Effector memory CD8-positive, alpha-beta T cell (primary cell): ENCODE results near the gene GRPEL2.

Experiments used
- ATAC-seq: fragments of 150-1000 bp; cut with Tn5 transposase; replicated peaks from 2 replicates; pipeline ENCODE4 v1.10.0; 2021; ENCODE audit warnings: mild to moderate bottlenecking, moderate library complexity
- DNase-seq, 3 experiments: peaks; one replicate each; pipeline ENCODE4 v3.0.0; 2021
- H3K27ac Mint-ChIP-seq, 2 donors: one replicate each; pipeline ENCODE4 v1.8.0; 2022; ENCODE audit warnings: mild to moderate bottlenecking in 2 of 2, mixed read lengths in 2 of 2, moderate library complexity in 2 of 2
- H3K27me3 Mint-ChIP-seq, 2 donors: one replicate each; pipeline ENCODE4 v1.8.0; 2022; ENCODE audit warnings: mixed read lengths in 2 of 2
- H3K36me3 Mint-ChIP-seq: one replicate; pipeline ENCODE4 v1.8.0; 2022; ENCODE audit warnings: mild to moderate bottlenecking, moderate library complexity, mixed read lengths; ENCODE audit not compliant: insufficient read depth
- H3K4me1 Mint-ChIP-seq, 2 donors: one replicate each; pipeline ENCODE4 v1.8.0; 2022; ENCODE audit warnings: low read depth in 2 of 2, mixed read lengths in 2 of 2
- H3K4me3 Mint-ChIP-seq, 2 donors: one replicate each; pipeline ENCODE4 v1.8.0; 2022; ENCODE audit warnings: mild to moderate bottlenecking in 2 of 2, mixed read lengths in 2 of 2, moderate library complexity in 2 of 2
- H3K9me3 Mint-ChIP-seq, 2 donors: one replicate each; pipeline ENCODE4 v1.8.0; 2022; ENCODE audit warnings: mixed read lengths in 2 of 2

GRPEL2 gene

DNA sequence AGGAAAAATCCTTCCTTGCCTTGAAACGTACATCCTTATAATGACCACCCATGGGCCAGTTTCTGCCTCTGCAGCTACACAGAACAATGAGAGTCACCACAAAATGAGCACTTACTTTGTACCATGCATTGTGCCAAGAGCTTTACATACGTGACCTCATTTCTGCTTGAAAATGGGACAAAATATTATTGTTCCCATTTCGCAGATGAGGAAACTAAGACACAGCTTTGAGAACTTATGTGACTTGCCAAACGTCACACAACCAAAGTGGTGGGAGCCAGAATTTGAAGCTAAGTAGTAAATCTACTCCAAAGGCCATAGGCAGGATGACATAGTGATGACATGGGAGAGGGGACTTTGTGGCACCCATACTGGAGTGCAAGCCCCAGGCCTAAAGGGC lies 34.8 kb upstream of the GRPEL2 start:
- no peaks in the 10 kb centered on the region for H3K9me3 Mint-ChIP-seq

GRCh38 chr5:149310947-149311658 lies 34.2 kb upstream of the GRPEL2 start:
- H3K4me3 Mint-ChIP-seq, result no peak overlapping the region
- peaks cover 11 to 21% of the 10 kb centered on the region in 2 donors for H3K27me3 Mint-ChIP-seq
- no peaks in the 10 kb centered on the region for H3K9me3 Mint-ChIP-seq
- no peak for ATAC-seq
- no peaks in the 10 kb centered on the region for H3K36me3 Mint-ChIP-seq
- no peak for DNase-seq
- no peaks in the 10 kb centered on the region for H3K4me1 Mint-ChIP-seq
- H3K27ac Mint-ChIP-seq, result no peak overlapping the region

More for the DNA sequence above, 34.8 kb upstream of the GRPEL2 start:
- peaks cover 11 to 28% of the 10 kb centered on the region in 2 donors for H3K27me3 Mint-ChIP-seq
- DNase-seq (no peak), ATAC-seq (no peak)
- H3K4me3 Mint-ChIP-seq, result no peak overlapping the region
- no peaks in the 10 kb centered on the region for H3K4me1 Mint-ChIP-seq
- H3K27ac Mint-ChIP-seq, result no peak overlapping the region
- no peaks in the 10 kb centered on the region for H3K36me3 Mint-ChIP-seq

- no peak for ATAC-seq
- peaks cover 11 to 19% of the 10 kb centered on the region in 2 donors for H3K27me3 Mint-ChIP-seq
- H3K4me1 Mint-ChIP-seq, result no peaks in the 10 kb centered on the region
- DNase-seq, result no peak
- H3K36me3 Mint-ChIP-seq, result no peaks in the 10 kb centered on the region
- H3K4me3 Mint-ChIP-seq, result no peak overlapping the region
- no peak overlapping the region for H3K27ac Mint-ChIP-seq
- H3K9me3 Mint-ChIP-seq, result no peaks in the 10 kb centered on the region
Measured at GRCh38 chr5:149313151-149313841, 32.0 kb upstream of the GRPEL2 start.

DNA sequence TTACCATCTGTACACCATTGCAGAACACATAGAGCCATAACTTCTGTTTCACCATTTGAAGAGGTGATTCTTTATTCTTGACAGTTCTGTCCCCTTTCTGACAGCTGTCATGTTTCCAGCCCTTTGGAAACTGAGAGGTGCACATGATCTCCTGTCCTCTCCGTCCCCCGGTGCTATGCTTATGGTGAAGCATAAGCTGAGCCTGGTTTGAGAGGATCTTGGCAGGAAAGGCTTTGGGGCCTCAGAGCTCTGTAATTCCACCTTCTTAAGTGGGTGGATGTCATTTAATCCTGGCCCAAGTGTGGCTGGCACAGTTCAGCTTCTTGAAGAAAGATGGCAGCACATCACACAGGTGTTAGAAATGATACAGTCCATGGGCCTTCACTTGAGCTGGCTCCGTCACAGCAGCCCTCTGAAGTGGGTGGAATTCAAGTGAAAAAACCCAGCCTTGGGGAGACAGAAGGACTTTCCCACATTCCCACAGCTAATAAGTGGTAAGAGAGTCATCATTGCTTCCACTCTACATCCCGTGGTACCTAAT lies 30.7 kb upstream of the GRPEL2 start:
- Mint-ChIP-seq H3K27ac (no peak overlapping the region), H3K4me3 (no peak overlapping the region), H3K36me3 (no peaks in the 10 kb centered on the region)

DNA sequence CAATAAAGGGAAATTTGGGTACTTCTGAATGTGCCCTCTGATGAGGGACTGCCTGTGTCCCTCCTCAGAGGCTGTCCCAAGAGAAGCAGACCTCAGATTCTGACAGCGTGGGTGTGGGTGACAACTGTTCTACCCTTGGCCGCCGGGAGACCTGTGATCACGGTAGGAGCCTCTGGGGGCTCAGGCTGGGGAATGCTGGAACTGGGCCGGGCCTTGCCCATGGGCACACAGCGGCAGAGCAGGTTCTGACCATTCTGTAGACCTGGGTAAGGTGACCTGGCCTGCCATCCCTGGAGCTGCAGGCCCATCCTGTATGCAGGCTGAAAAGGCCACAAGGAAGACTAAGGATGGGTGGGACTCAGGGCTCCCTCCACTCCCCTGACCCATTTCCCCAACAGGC lies 29.5 kb upstream of the GRPEL2 start:
- Mint-ChIP-seq H3K9me3 (no peaks in the 10 kb centered on the region), H3K36me3 (no peaks in the 10 kb centered on the region), H3K27me3 (peaks cover 5 to 10% of the 10 kb centered on the region in 2 donors), H3K4me3 (no peak overlapping the region), H3K4me1 (no peaks in the 10 kb centered on the region), H3K27ac (no peak overlapping the region)
- DNase-seq (no peak), ATAC-seq (no peak)

More for the DNA sequence above, 30.7 kb upstream of the GRPEL2 start:
- peaks cover 10 to 16% of the 10 kb centered on the region in 2 donors for H3K27me3 Mint-ChIP-seq
- ATAC-seq, result no peak
- DNase-seq, result no peak
- no peaks in the 10 kb centered on the region for H3K4me1 Mint-ChIP-seq
- H3K9me3 Mint-ChIP-seq, result no peaks in the 10 kb centered on the region

DNA sequence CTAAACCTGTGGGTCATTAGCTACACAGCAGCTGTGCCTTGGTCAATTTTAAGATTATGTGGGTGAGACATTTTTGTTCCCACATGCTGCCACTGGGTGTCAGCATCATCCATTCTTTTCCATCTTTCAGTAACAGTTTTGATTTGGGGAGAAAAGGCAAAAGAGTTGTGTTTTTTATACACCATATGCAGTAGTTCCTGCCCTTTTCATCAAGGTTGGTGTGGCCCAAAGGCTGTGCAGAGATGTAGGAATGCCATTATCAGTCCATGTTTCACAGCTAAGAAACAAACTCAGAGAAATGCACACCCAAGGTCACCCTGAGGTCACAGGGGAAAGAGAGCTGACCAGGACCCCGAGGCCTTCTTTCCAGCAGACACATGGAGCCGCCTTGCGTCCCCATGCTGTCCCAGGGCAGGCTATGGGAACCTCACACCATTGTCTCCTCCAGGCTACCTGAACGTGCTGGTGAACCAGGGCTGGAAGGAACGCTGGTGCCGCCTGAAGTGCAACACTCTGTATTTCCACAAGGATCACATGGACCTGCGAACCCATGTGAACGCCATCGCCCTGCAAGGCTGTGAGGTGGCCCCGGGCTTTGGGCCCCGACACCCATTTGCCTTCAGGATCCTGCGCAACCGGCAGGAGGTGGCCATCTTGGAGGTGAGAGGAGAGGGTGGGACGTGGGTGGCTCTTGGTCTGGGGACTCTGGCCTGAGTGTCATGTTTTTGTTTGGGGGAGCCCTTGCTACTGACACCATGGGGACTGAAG lies 27.8 kb upstream of the GRPEL2 start:
- H3K36me3 Mint-ChIP-seq, result no peaks in the 10 kb centered on the region
- ATAC-seq (peak; percentile 64), DNase-seq (peak; percentile 23 to 36 (median 25))
- H3K9me3 Mint-ChIP-seq, result no peaks in the 10 kb centered on the region
- no peaks in the 10 kb centered on the region for H3K4me1 Mint-ChIP-seq
- H3K4me3 Mint-ChIP-seq, result no peak overlapping the region
- no peak overlapping the region for H3K27ac Mint-ChIP-seq
- peaks cover 0 to 3% of the 10 kb centered on the region in 2 donors for H3K27me3 Mint-ChIP-seq

DNA sequence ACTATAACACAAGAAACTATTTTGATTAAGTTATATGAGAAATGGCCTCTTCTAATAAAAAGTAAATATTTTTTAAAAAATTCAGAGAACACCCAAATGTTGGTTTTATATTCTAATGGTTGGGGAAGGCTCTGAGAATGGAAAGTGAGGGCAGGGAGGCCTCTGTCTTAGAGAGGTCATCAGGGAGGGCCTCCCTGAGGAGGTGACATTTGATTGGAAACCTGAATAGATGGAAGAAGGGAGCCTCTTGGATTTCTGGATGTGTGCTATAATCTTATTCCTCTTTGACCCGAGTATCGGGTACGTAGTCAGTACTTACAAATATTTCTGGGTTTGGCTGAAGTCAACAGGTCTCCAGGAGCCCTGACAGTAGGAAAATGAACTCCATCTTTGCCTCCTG lies 26.1 kb upstream of the GRPEL2 start:
- H3K4me3 Mint-ChIP-seq, result no peak overlapping the region
- no peak overlapping the region for H3K27ac Mint-ChIP-seq
- DNase-seq, result no peak
- ATAC-seq, result no peak
- no peaks in the 10 kb centered on the region for H3K27me3 Mint-ChIP-seq
- no peaks in the 10 kb centered on the region for H3K36me3 Mint-ChIP-seq
- no peaks in the 10 kb centered on the region for H3K9me3 Mint-ChIP-seq
- no peaks in the 10 kb centered on the region for H3K4me1 Mint-ChIP-seq

GRCh38 chr5:149320791-149321330 lies 24.4 kb upstream of the GRPEL2 start:
- no peaks in the 10 kb centered on the region for H3K9me3 Mint-ChIP-seq
- ATAC-seq (no peak), DNase-seq (no peak)
- no peaks in the 10 kb centered on the region for H3K36me3 Mint-ChIP-seq
- no peaks in the 10 kb centered on the region for H3K27me3 Mint-ChIP-seq
- H3K4me1 Mint-ChIP-seq, result no peaks in the 10 kb centered on the region
- no peak overlapping the region for H3K27ac Mint-ChIP-seq
- no peak overlapping the region for H3K4me3 Mint-ChIP-seq

- Mint-ChIP-seq H3K36me3 (no peaks in the 10 kb centered on the region), H3K27ac (no peak overlapping the region), H3K4me1 (no peaks in the 10 kb centered on the region), H3K9me3 (no peaks in the 10 kb centered on the region), H3K4me3 (no peak overlapping the region), H3K27me3 (no peaks in the 10 kb centered on the region)
- ATAC-seq, result no peak
- DNase-seq, result no peak
Measured at GRCh38 chr5:149322518-149322917, 22.8 kb upstream of the GRPEL2 start.

DNA sequence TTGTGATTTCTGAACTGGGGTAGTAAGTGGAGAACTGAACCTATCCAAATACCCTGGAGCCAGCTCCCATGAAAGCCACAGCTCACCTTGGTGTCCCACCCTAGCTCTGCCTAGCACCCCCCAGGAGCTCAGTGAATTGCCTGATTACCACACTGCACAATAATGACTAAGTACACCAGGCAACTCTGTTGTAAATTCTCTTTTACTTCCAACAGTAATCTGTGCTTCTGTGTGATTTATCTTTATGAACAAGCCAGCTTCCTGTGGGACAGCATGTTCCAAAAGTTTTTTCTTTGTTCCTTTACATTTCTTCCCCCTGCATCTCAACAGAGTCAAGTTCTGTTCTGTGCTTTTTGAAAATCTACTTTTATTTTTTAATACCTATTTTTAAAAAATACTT lies 22.1 kb upstream of the GRPEL2 start:
- no peaks in the 10 kb centered on the region for H3K4me1 Mint-ChIP-seq
- no peak overlapping the region for H3K4me3 Mint-ChIP-seq
- no peaks in the 10 kb centered on the region for H3K27me3 Mint-ChIP-seq
- no peaks in the 10 kb centered on the region for H3K9me3 Mint-ChIP-seq
- no peaks in the 10 kb centered on the region for H3K36me3 Mint-ChIP-seq
- no peak for ATAC-seq
- H3K27ac Mint-ChIP-seq, result no peak overlapping the region
- DNase-seq, result no peak

- no peak for DNase-seq
- Mint-ChIP-seq H3K27ac (no peak overlapping the region), H3K9me3 (no peaks in the 10 kb centered on the region), H3K4me3 (no peak overlapping the region), H3K36me3 (no peaks in the 10 kb centered on the region), H3K27me3 (no peaks in the 10 kb centered on the region), H3K4me1 (no peaks in the 10 kb centered on the region)
- ATAC-seq, result no peak
Measured at GRCh38 chr5:149323621-149324205, 21.6 kb upstream of the GRPEL2 start.

DNA sequence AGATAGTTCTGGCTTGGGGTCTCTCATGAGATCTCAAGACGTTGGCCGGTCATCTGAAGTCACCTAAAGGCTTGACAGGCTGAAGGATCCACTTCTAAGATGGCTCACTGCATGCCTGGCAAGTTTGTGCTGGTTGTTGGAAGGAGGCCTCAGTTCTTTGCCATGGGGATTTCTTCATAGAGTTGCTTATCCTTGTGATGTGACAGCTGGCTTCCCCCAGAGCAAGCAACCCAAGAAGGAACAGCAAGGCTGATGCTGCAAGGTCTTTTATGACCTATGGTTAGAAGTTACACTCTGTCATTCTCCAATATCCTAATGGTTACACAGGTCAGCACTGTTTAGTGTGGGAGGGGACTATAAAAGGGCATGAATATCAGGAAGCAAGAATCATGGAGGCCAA lies 20.7 kb upstream of the GRPEL2 start:
- no peaks in the 10 kb centered on the region for H3K27me3 Mint-ChIP-seq
- no peak for ATAC-seq
- H3K9me3 Mint-ChIP-seq, result no peaks in the 10 kb centered on the region
- H3K4me1 Mint-ChIP-seq, result no peaks in the 10 kb centered on the region
- no peak overlapping the region for H3K4me3 Mint-ChIP-seq
- H3K27ac Mint-ChIP-seq, result no peak overlapping the region
- no peaks in the 10 kb centered on the region for H3K36me3 Mint-ChIP-seq
- DNase-seq, result no peak

DNA sequence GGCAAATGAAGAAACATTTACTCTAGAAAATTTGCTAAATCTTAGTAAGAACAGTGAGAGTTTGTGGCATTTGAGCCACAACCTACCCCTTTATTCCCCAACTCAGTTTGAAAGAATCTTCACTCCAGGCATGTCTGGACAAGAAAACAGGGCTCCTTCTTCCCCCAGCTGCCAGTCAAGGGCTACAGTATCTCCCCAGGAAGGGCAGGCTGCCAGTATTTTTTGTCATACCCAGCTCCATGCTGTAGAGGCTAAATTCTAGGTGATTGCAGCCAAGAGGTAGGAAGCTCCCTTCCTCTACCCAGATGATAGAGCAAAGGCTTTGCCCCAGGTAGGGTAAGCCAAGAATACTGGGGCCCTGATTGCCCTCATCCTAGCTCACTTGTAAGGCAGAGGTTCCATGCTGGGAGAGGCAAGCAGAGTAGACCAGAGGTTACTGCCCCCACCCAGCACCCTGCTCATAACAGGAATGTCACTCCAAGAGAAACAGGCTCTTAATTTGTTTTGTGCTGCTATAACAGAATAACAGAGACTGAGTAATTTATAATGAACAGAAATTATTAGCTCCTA lies 20.0 kb upstream of the GRPEL2 start:
- H3K27me3 Mint-ChIP-seq, result no peaks in the 10 kb centered on the region
- no peaks in the 10 kb centered on the region for H3K36me3 Mint-ChIP-seq
- H3K27ac Mint-ChIP-seq, result no peak overlapping the region
- no peak for DNase-seq
- ATAC-seq, result no peak
- H3K4me1 Mint-ChIP-seq, result no peaks in the 10 kb centered on the region
- no peaks in the 10 kb centered on the region for H3K9me3 Mint-ChIP-seq
- no peak overlapping the region for H3K4me3 Mint-ChIP-seq
